HCT116 (cell line): ENCODE data around the gene PRSS1. TPM values are rescaled to one million over a fixed set of nuclear protein-coding genes. Genes with fewer than 3 reads are reported as not detected.

Experiments
- ATAC-seq: fragments of 200-7000 bp; cut with Tn5 transposase; 2 replicates; pipeline ENCODE4 v1.9.1; 2020; ENCODE audit warnings: mild to moderate bottlenecking, moderate library complexity
- BruUV-seq: library from RNA; stranded (reverse); fragments of 400-500 nt; replicated peaks from 2 replicates; lab custom pipeline; 2021; lab: Mats Ljungman, UMichigan
- CTCF ChIA-PET: fragments of 300-600 bp; sonication (Branson Sonifier 250); formaldehyde crosslinking; loops from one replicate; lab custom pipeline; 2021; ENCODE audit warnings: antibody characterized with exemption; lab: Charles Lee
- POLR2A ChIA-PET: fragments of 300-600, 350-600 bp; sonication (Branson Sonifier 250); formaldehyde crosslinking; loops from one replicate; lab custom pipeline; 2021; ENCODE audit warnings: antibody characterized with exemption; lab: Charles Lee
- RAD21 ChIA-PET, 2 experiments: fragments of 300-600 bp; sonication (Branson Sonifier 250); formaldehyde crosslinking; loops; one replicate each; lab custom pipeline; 2023; ENCODE audit warnings: low total read pairs in 2 of 2; ENCODE audit not compliant: uncharacterized antibody in 2 of 2, unreplicated experiment in 2 of 2, low non-redundant PET in 1 of 2; lab: Charles Lee
- DNase-seq: peaks from one replicate; pipeline ENCODE4 v3.0.0-alpha.2; 2010; ENCODE audit warnings: low read depth, low spot score
- H2AFZ ChIP-seq: fragments of 200-600 bp; shearing (Covaris generic), sonication (generic); 2 replicates; pipeline ENCODE4 v1.6.1; 2017; ENCODE audit warnings: low read depth, mixed run types, mixed read lengths, antibody characterized with exemption, low read length; ENCODE audit not compliant: poor library complexity, severe bottlenecking
- H3K27ac ChIP-seq: 2 replicates; pipeline ENCODE4 v1.5.1; 2012; ENCODE audit warnings: low read depth, low read length
- H3K27me3 ChIP-seq: fragments of 200-600 bp; sonication (generic); 2 replicates; pipeline ENCODE4 v1.6.1; 2016; ENCODE audit warnings: mixed run types, low read length, mixed read lengths; ENCODE audit not compliant: insufficient read depth
- H3K36me3 ChIP-seq, 2 experiments: fragments of 200-500 bp in 1 of 2; fragments of 200-600 bp in 1 of 2; sonication (Bioruptor generic) in 1 of 2; sonication (generic) in 1 of 2; 2 replicates each; pipeline versions ENCODE4 v1.5.1 to v1.6.1; 2014 to 2016; ENCODE audit warnings: low read length in 2 of 2, inconsistent platforms in 1 of 2, mixed read lengths in 1 of 2, mixed run types in 1 of 2; ENCODE audit not compliant: insufficient read depth in 2 of 2, control insufficient read depth in 1 of 2
- H3K4me1 ChIP-seq, 2 experiments: fragments of 200-600 bp in 1 of 2; sonication (generic) in 1 of 2; 2 replicates each; pipeline versions ENCODE4 v1.5.1 to v1.6.1; 2012 to 2017; ENCODE audit warnings: low read length in 2 of 2, inconsistent platforms in 1 of 2, mild to moderate bottlenecking in 1 of 2, mixed read lengths in 1 of 2, mixed run types in 1 of 2, moderate library complexity in 1 of 2; ENCODE audit not compliant: insufficient read depth in 2 of 2, control insufficient read depth in 1 of 2
- H3K4me2 ChIP-seq: fragments of 200-600 bp; sonication (generic); 2 replicates; pipeline ENCODE4 v1.6.1; 2017; ENCODE audit warnings: mixed run types, low read length, mixed read lengths
- H3K4me3 ChIP-seq, 2 experiments: fragments of 200-600 bp in 1 of 2; sonication (generic) in 1 of 2; replicated peaks in 1 of 2; 2 replicates each; pipeline ENCODE4 v1.5.1; 2011 to 2016; ENCODE audit warnings: low read length in 2 of 2, control low read depth in 1 of 2, low read depth in 1 of 2, mild to moderate bottlenecking in 1 of 2, mixed read lengths in 1 of 2, mixed run types in 1 of 2
- H3K79me2 ChIP-seq: fragments of 200-600 bp; sonication (generic); 2 replicates; pipeline ENCODE4 v1.6.1; 2017; ENCODE audit warnings: mild to moderate bottlenecking, mixed run types, low read length, moderate library complexity, mixed read lengths; ENCODE audit not compliant: insufficient read depth
- H3K9ac ChIP-seq: fragments of 200-600 bp; sonication (generic); 2 replicates; pipeline ENCODE4 v1.6.1; 2016; ENCODE audit warnings: low read length, mixed read lengths
- H3K9me2 ChIP-seq: fragments of 200-600 bp; sonication (generic), shearing (Covaris generic); 2 replicates; pipeline ENCODE4 v1.6.1; 2017; ENCODE audit warnings: mixed run types, mild to moderate bottlenecking, moderate library complexity; ENCODE audit not compliant: insufficient read depth
- H3K9me3 ChIP-seq, 2 experiments: fragments of 200-500 bp in 1 of 2; fragments of 200-600 bp in 1 of 2; sonication (Bioruptor generic) in 1 of 2; sonication (generic) in 1 of 2; 2 replicates each; pipeline ENCODE4 v1.6.1; 2014 to 2017; ENCODE audit warnings: low read length in 2 of 2, mixed read lengths in 2 of 2, inconsistent platforms in 1 of 2, low read depth in 1 of 2, mild to moderate bottlenecking in 1 of 2, mixed run types in 1 of 2, moderate library complexity in 1 of 2; ENCODE audit not compliant: control insufficient read depth in 1 of 2, insufficient read depth in 1 of 2
- H4K20me1 ChIP-seq: fragments of 200-600 bp; sonication (generic), shearing (Covaris generic); 2 replicates; pipeline ENCODE4 v1.6.1; 2017; ENCODE audit warnings: mixed run types, mild to moderate bottlenecking, moderate library complexity; ENCODE audit not compliant: insufficient read depth
- CBX3 ChIP-seq: IDR thresholded peaks from 2 replicates; pipeline ENCODE4 v1.6.1; 2012; ENCODE audit warnings: low read depth
- CEBPB ChIP-seq: IDR thresholded peaks from 2 replicates; pipeline ENCODE4 v1.6.1; 2012; ENCODE audit warnings: low read depth
- EGR1 ChIP-seq: IDR thresholded peaks from 2 replicates; pipeline ENCODE4 v1.6.1; 2012; ENCODE audit warnings: low read depth
- ELF1 ChIP-seq: IDR thresholded peaks from 2 replicates; pipeline ENCODE4 v1.6.1; 2012; ENCODE audit warnings: low read depth, borderline replicate concordance
- POLR2AphosphoS5 ChIP-seq: IDR thresholded peaks from 2 replicates; pipeline ENCODE4 v1.6.1; 2011; ENCODE audit warnings: mild to moderate bottlenecking, low read depth, low read length, moderate library complexity
- RAD21 ChIP-seq: IDR thresholded peaks from 2 replicates; pipeline ENCODE4 v1.6.1; 2012; ENCODE audit warnings: low read depth, mild to moderate bottlenecking
- SRF ChIP-seq: IDR thresholded peaks from 2 replicates; pipeline ENCODE4 v1.6.1; 2012; ENCODE audit warnings: low read depth
- TCF7L2 ChIP-seq: IDR thresholded peaks from 2 replicates; pipeline ENCODE4 v1.7.0; 2011; ENCODE audit warnings: borderline replicate concordance, inconsistent platforms; ENCODE audit not compliant: insufficient read depth, insufficient read length; ENCODE audit errors: extremely low read depth
- YY1 ChIP-seq: IDR thresholded peaks from 2 replicates; pipeline ENCODE4 v1.6.1; 2011; ENCODE audit warnings: low read length, low read depth, moderate library complexity, mild to moderate bottlenecking; ENCODE audit not compliant: insufficient replicate concordance; ENCODE audit errors: extremely low read depth
- ZFX ChIP-seq: fragments of 450-650 bp; IDR thresholded peaks from 2 replicates; pipeline ENCODE4 v1.6.1; 2017
- ZNF274 ChIP-seq: fragments of 200-500 bp; sonication (Bioruptor generic); IDR thresholded peaks from 2 replicates; pipeline ENCODE4 v1.6.1; 2014; ENCODE audit warnings: mild to moderate bottlenecking, low read depth, low read length, inconsistent platforms
- intact Hi-C: fragments of 100-400 bp; cut with micrococcal nuclease; formaldehyde crosslinking; loops from 2 replicates; pipeline ENCODE4 v1.10.0; 2022
- total RNA-seq: library from RNA; stranded (reverse); gene quantifications from one replicate; pipeline ENCODE4 v1.2.1, GENCODE V29; 2021; ENCODE audit not compliant: unreplicated experiment
- TF ChIP-seq, protein P1 (sequence below): IDR thresholded peaks from 2 replicates; pipeline ENCODE4 v1.6.1; 2012; ENCODE audit warnings: low read depth
- TF ChIP-seq, protein P2 (sequence below), 3 experiments: fragments of 200-600 bp in 1 of 3; sonication (generic) in 1 of 3; IDR thresholded peaks in 2 of 3; conservative IDR thresholded peaks in 1 of 3; 2 replicates each; pipeline ENCODE4 v1.5.1; 2012 to 2017; ENCODE audit warnings: low read depth in 2 of 3, low read length in 2 of 3, antibody characterized with exemption in 1 of 3, borderline replicate concordance in 1 of 3, control low read depth in 1 of 3, mild to moderate bottlenecking in 1 of 3, mixed read lengths in 1 of 3, mixed run types in 1 of 3, moderate library complexity in 1 of 3; ENCODE audit not compliant: insufficient read depth in 1 of 3
- TF ChIP-seq, protein P3 (sequence below): IDR thresholded peaks from 2 replicates; pipeline ENCODE4 v1.6.1; 2012

Gene PRSS1
- total RNA-seq, 1 experiment from 2014 or later, result 14.6 TPM

GRCh38 chr7:142800699-142801260 is 51.5 kb downstream of the PRSS1 start (continued):
- TF ChIP-seq, protein P1, sequence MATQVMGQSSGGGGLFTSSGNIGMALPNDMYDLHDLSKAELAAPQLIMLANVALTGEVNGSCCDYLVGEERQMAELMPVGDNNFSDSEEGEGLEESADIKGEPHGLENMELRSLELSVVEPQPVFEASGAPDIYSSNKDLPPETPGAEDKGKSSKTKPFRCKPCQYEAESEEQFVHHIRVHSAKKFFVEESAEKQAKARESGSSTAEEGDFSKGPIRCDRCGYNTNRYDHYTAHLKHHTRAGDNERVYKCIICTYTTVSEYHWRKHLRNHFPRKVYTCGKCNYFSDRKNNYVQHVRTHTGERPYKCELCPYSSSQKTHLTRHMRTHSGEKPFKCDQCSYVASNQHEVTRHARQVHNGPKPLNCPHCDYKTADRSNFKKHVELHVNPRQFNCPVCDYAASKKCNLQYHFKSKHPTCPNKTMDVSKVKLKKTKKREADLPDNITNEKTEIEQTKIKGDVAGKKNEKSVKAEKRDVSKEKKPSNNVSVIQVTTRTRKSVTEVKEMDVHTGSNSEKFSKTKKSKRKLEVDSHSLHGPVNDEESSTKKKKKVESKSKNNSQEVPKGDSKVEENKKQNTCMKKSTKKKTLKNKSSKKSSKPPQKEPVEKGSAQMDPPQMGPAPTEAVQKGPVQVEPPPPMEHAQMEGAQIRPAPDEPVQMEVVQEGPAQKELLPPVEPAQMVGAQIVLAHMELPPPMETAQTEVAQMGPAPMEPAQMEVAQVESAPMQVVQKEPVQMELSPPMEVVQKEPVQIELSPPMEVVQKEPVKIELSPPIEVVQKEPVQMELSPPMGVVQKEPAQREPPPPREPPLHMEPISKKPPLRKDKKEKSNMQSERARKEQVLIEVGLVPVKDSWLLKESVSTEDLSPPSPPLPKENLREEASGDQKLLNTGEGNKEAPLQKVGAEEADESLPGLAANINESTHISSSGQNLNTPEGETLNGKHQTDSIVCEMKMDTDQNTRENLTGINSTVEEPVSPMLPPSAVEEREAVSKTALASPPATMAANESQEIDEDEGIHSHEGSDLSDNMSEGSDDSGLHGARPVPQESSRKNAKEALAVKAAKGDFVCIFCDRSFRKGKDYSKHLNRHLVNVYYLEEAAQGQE, result no peak
- TF ChIP-seq RAD21 (no peak), YY1 (no peak), ZFX (no peak)
- TF ChIP-seq, protein P2, sequence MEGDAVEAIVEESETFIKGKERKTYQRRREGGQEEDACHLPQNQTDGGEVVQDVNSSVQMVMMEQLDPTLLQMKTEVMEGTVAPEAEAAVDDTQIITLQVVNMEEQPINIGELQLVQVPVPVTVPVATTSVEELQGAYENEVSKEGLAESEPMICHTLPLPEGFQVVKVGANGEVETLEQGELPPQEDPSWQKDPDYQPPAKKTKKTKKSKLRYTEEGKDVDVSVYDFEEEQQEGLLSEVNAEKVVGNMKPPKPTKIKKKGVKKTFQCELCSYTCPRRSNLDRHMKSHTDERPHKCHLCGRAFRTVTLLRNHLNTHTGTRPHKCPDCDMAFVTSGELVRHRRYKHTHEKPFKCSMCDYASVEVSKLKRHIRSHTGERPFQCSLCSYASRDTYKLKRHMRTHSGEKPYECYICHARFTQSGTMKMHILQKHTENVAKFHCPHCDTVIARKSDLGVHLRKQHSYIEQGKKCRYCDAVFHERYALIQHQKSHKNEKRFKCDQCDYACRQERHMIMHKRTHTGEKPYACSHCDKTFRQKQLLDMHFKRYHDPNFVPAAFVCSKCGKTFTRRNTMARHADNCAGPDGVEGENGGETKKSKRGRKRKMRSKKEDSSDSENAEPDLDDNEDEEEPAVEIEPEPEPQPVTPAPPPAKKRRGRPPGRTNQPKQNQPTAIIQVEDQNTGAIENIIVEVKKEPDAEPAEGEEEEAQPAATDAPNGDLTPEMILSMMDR (IDR thresholded peaks at IDR 0.05 in 2 of 3, conservative IDR thresholded peaks at IDR 0.05 in 1 of 3; ENCODE audit: borderline replicate concordance in 1 of 3, insufficient read depth in 1 of 3, low read depth in 2 of 3, low read length in 2 of 3), result no peak

GRCh38 chr7:142801601-142802295 is 52.5 kb downstream of the PRSS1 start:
- CTCF ChIA-PET, result no interaction called here
- no peak for ATAC-seq
- RAD21 ChIA-PET, result no interaction called here
- no TSS peak for BruUV-seq
- H3K27ac ChIP-seq, result no peak overlapping the region
- POLR2A ChIA-PET, result no interaction called here
- H4K20me1 ChIP-seq, result no peaks in the 10 kb centered on the region
- intact Hi-C loops, result no loop called here
- H3K27me3 ChIP-seq, result peaks cover 2% of the 10 kb centered on the region; the same call in 1 of the 2 replicates
- no peak overlapping the region for H2AFZ ChIP-seq
- H3K9ac ChIP-seq, result no peak overlapping the region
- no peaks in the 10 kb centered on the region for H3K9me2 ChIP-seq
- no peaks in the 10 kb centered on the region for H3K36me3 ChIP-seq
- no peaks in the 10 kb centered on the region for H3K9me3 ChIP-seq
- no peak overlapping the region for H3K4me3 ChIP-seq
- no peaks in the 10 kb centered on the region for H3K4me1 ChIP-seq
- no peaks in the 10 kb centered on the region for H3K79me2 ChIP-seq
- DNase-seq, result no peak
- H3K4me2 ChIP-seq, result no peak overlapping the region
- TF ChIP-seq EGR1 (no peak), ZFX (no peak), SRF (no peak), CBX3 (no peak), CEBPB (no peak), POLR2AphosphoS5 (no peak), YY1 (no peak), ELF1 (no peak), TCF7L2 (no peak), ZNF274 (no peak)
- TF ChIP-seq, protein P1, result no peak
- TF ChIP-seq, protein P3, sequence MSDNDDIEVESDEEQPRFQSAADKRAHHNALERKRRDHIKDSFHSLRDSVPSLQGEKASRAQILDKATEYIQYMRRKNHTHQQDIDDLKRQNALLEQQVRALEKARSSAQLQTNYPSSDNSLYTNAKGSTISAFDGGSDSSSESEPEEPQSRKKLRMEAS, result no peak
